SK-N-SH (cell line): ENCODE results near the gene CIDEB. TPM values are rescaled to one million over a fixed set of nuclear protein-coding genes. Genes with fewer than 3 reads are reported as not detected.
A peak's percentile ranks its signal among the peaks of the same experiment; 100 is the strongest.

Experiments used
- CTCF ChIA-PET: fragments of 300-600, 350-600 bp; formaldehyde crosslinking; extraction: SDS; loops from one replicate; lab custom pipeline; 2021; lab: Yijun Ruan, JAX
- POLR2A ChIA-PET: fragments of 350-600 bp; sonication (Branson Sonifier 250); formaldehyde crosslinking; extraction: SDS; loops from one replicate; lab custom pipeline; 2020; ENCODE audit warnings: antibody characterized with exemption, inconsistent platforms; lab: Yijun Ruan, JAX
- DNase-seq: peaks from one replicate; pipeline ENCODE4 v3.0.0; 2012
- H2AFZ ChIP-seq: fragments of 200-600 bp; sonication (generic); 2 replicates; pipeline ENCODE4 v1.8.1; 2016; ENCODE audit warnings: antibody characterized with exemption, mild to moderate bottlenecking, low read depth
- H3F3A ChIP-seq: fragments of 200-600 bp; sonication (generic); replicated peaks from 2 replicates; pipeline ENCODE3; 2016; ENCODE audit warnings: antibody characterized with exemption, mild to moderate bottlenecking; ENCODE audit not compliant: insufficient read depth
- H3K27ac ChIP-seq, 2 experiments: fragments of 200-500 bp in 1 of 2; fragments of 200-600 bp in 1 of 2; sonication (Bioruptor generic) in 1 of 2; sonication (generic), shearing (Covaris generic) in 1 of 2; 2 replicates each; pipeline versions ENCODE4 v1.5.1 to v1.6.1; 2014 to 2016; ENCODE audit warnings: low read depth in 2 of 2, inconsistent platforms in 1 of 2, low read length in 1 of 2, mild to moderate bottlenecking in 1 of 2, mixed read lengths in 1 of 2
- H3K27me3 ChIP-seq: fragments of 200-600 bp; sonication (generic), shearing (Covaris generic); 2 replicates; pipeline ENCODE4 v1.6.1; 2016; ENCODE audit warnings: mixed run types; ENCODE audit not compliant: insufficient read depth
- H3K36me3 ChIP-seq, 2 experiments: fragments of 200-500 bp in 1 of 2; fragments of 200-600 bp in 1 of 2; sonication (Bioruptor generic) in 1 of 2; sonication (generic) in 1 of 2; replicated peaks in 1 of 2; 2 replicates each; pipeline versions ENCODE3 to v1.5.1; 2014 to 2016; ENCODE audit warnings: low read length in 1 of 2, mild to moderate bottlenecking in 1 of 2; ENCODE audit not compliant: insufficient read depth in 2 of 2, control insufficient read depth in 1 of 2
- H3K4me1 ChIP-seq, 2 experiments: fragments of 200-500 bp in 1 of 2; fragments of 200-600 bp in 1 of 2; sonication (Bioruptor generic) in 1 of 2; sonication (generic), shearing (Covaris generic) in 1 of 2; 2 replicates each; pipeline versions ENCODE4 v1.5.1 to v1.6.1; 2014 to 2016; ENCODE audit warnings: low read depth in 1 of 2, low read length in 1 of 2, mixed run types in 1 of 2; ENCODE audit not compliant: insufficient read depth in 2 of 2, control insufficient read depth in 1 of 2
- H3K4me2 ChIP-seq: fragments of 200-600 bp; sonication (generic), shearing (Covaris generic); 2 replicates; pipeline ENCODE4 v1.6.1; 2017; ENCODE audit warnings: mixed run types
- H3K4me3 ChIP-seq, 2 experiments: fragments of 200-500 bp in 1 of 2; fragments of 200-600 bp in 1 of 2; sonication (Bioruptor generic) in 1 of 2; sonication (generic), shearing (Covaris generic) in 1 of 2; 2 replicates each; pipeline versions ENCODE4 v1.5.1 to v1.8.1; 2014 to 2016; ENCODE audit warnings: low read depth in 2 of 2, inconsistent platforms in 1 of 2, low read length in 1 of 2, mild to moderate bottlenecking in 1 of 2, mixed read lengths in 1 of 2, moderate library complexity in 1 of 2
- H3K79me2 ChIP-seq: fragments of 200-600 bp; sonication (generic); 2 replicates; pipeline ENCODE4 v1.8.1; 2017; ENCODE audit warnings: mild to moderate bottlenecking; ENCODE audit not compliant: insufficient read depth
- H3K9ac ChIP-seq: fragments of 200-600 bp; sonication (generic); 2 replicates; pipeline ENCODE4 v1.6.1; 2017; ENCODE audit warnings: mixed run types
- H3K9me2 ChIP-seq: fragments of 200-600 bp; sonication (generic); 2 replicates; pipeline ENCODE4 v1.6.1; 2017; ENCODE audit warnings: mixed run types
- H3K9me3 ChIP-seq: fragments of 200-600 bp; sonication (generic); 2 replicates; pipeline ENCODE4 v1.6.1; 2017; ENCODE audit warnings: mixed run types, mild to moderate bottlenecking, moderate library complexity
- H4K20me1 ChIP-seq: fragments of 200-600 bp; sonication (generic); 2 replicates; pipeline ENCODE4 v1.6.1; 2017; ENCODE audit warnings: mild to moderate bottlenecking, mixed run types; ENCODE audit not compliant: insufficient read depth
- FOXJ3 ChIP-seq: sonication (generic); formaldehyde crosslinking; IDR thresholded peaks from 2 replicates; pipeline ENCODE4 v1.5.1; 2020; ENCODE audit warnings: mild to moderate bottlenecking, missing genetic modification reagents
- GABPA ChIP-seq: IDR thresholded peaks from 2 replicates; pipeline ENCODE4 v1.4.0; 2012; ENCODE audit warnings: low read depth, mild to moderate bottlenecking
- RCOR1 ChIP-seq: fragments of 150-350 bp; IDR thresholded peaks from 2 replicates; pipeline ENCODE4 v1.6.1; 2017; ENCODE audit warnings: antibody characterized with exemption, low read length
- RFX5 ChIP-seq: IDR thresholded peaks from 2 replicates; pipeline ENCODE4 v1.6.1; 2012; ENCODE audit warnings: mild to moderate bottlenecking, improper control_type of control experiment, low read length
- RXRA ChIP-seq: IDR thresholded peaks from 2 replicates; pipeline ENCODE4 v1.4.0; 2012; ENCODE audit warnings: low read depth, mild to moderate bottlenecking, borderline replicate concordance
- SIN3A ChIP-seq: IDR thresholded peaks from 2 replicates; pipeline ENCODE4 v1.6.1; 2012; ENCODE audit warnings: low read depth, mild to moderate bottlenecking, low read length, moderate library complexity, borderline replicate concordance
- SMC3 ChIP-seq: IDR thresholded peaks from 2 replicates; pipeline ENCODE4 v1.6.1; 2012; ENCODE audit warnings: low read depth, low read length, improper control_type of control experiment
- TCF12 ChIP-seq: IDR thresholded peaks from 2 replicates; pipeline ENCODE4 v1.4.0; 2012
- TEAD4 ChIP-seq: IDR thresholded peaks from 2 replicates; pipeline ENCODE4 v1.4.0; 2012; ENCODE audit warnings: mild to moderate bottlenecking, borderline replicate concordance; ENCODE audit not compliant: insufficient read depth
- WGBS: methylation state at CpG from one replicate; pipeline ENCODE4 v1.1.6; 2017; ENCODE audit warnings: low lambda C conversion rate; 5-methylcytosine and 5-hydroxymethylcytosine counted together
- polyA plus RNA-seq, 3 experiments: library from polyadenylated mRNA; depleted of rRNA; stranded (reverse); fragments of >200 nt; gene quantifications; 2 replicates each; pipeline ENCODE4 v1.2.3, GENCODE V29; 2012
- TF ChIP-seq, protein P1 (sequence below): fragments of 150-350 bp; IDR thresholded peaks from 2 replicates; pipeline ENCODE4 v1.6.1; 2017; ENCODE audit warnings: antibody characterized with exemption, low read length, low read depth, borderline replicate concordance

CIDEB gene
- polyA plus RNA-seq, 1 of the 3 experiments (the other 2 are of a cell fraction), result 0.05 TPM

DNA sequence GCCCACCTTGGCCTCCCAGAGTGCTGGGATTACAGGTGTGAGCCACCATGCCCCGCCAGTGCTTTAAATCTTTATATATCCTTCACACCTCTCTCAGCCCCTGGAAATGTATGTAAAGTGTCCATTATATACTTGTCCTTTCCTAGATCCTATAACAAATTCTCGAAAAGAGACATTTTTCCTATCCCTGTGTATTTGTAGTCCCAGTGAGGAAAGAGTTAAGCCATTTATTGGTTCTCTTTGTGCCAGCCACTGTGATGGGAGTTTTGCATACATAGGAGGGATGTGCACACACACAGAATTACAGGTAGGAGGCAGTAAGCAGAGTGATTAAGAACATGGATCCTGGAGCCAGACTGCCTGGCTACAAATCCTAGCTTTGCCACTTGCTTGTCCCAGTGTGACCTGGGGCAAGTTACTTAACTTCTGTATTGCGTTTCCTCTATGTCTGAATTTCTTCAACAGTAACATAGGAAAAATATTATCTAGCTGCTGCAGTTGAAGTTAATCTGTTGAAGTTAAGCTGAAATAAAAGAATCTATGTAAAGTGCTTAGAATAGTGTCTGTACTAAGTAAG is 34.3 kb downstream of the CIDEB start:
- no peak for TF ChIP-seq TCF12
- no peak for TF ChIP-seq RCOR1
- no peak overlapping the region for H3K4me3 ChIP-seq
- H3K4me2 ChIP-seq, result no peak overlapping the region
- peak; percentile 40 for DNase-seq
- H3K9me3 ChIP-seq, result no peaks in the 10 kb centered on the region
- POLR2A ChIA-PET, result no interaction called here
- peaks cover 6 to 10% of the 10 kb centered on the region in 2 experiments; a peak in 2 of 4 replicates for H3K4me1 ChIP-seq
- H2AFZ ChIP-seq, result no peak overlapping the region
- H4K20me1 ChIP-seq, result no peaks in the 10 kb centered on the region
- H3K9me2 ChIP-seq, result no peaks in the 10 kb centered on the region
- H3F3A ChIP-seq, result no peaks in the 10 kb centered on the region
- H3K27ac ChIP-seq, result no peak overlapping the region
- H3K79me2 ChIP-seq, result no peaks in the 10 kb centered on the region; the same call in 1 of the 2 replicates
- WGBS, result 95% methylated on average over 3 of the region's 3 CpGs
- no peak overlapping the region for H3K9ac ChIP-seq
- peaks cover 0 to 9% of the 10 kb centered on the region in 2 experiments for H3K36me3 ChIP-seq
- CTCF ChIA-PET, result interaction anchor here (1.0 to 3.0 kb wide), 3 partner anchors 22 to 31 kb away, joined by 6 to 14 read pairs (median 11); partner anchors contain the start of gene TINF2
- H3K27me3 ChIP-seq, result no peaks in the 10 kb centered on the region

DNA sequence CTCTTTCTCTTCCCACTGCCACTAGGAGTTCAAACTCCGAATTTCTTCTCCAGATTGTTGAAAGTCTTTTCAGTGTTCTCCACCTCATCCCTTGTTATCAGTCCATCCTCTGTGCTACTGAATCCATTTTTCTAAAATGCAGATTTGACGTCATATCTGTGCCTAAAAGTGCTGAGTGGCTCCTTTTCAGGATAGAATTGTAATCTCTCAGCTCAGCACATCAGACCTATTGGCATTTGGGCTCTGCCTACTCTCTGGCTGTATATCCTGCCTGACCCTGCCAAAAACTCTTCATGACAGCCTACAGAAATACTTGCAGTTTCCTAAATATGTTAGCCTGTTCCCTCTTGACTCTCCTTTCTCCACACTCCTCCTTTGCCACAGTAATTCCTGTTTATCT is 35.3 kb downstream of the CIDEB start:
- DNase-seq, result no peak
- H3K4me3 ChIP-seq, result no peak overlapping the region
- no peak overlapping the region for H3K27ac ChIP-seq
- TF ChIP-seq, protein P1, sequence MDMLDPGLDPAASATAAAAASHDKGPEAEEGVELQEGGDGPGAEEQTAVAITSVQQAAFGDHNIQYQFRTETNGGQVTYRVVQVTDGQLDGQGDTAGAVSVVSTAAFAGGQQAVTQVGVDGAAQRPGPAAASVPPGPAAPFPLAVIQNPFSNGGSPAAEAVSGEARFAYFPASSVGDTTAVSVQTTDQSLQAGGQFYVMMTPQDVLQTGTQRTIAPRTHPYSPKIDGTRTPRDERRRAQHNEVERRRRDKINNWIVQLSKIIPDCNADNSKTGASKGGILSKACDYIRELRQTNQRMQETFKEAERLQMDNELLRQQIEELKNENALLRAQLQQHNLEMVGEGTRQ, result no peak
- TF ChIP-seq TCF12 (no peak), TEAD4 (no peak), FOXJ3 (no peak), SMC3 (no peak), RFX5 (no peak), RXRA (no peak), SIN3A (no peak), GABPA (no peak)
- CTCF ChIA-PET, result interaction anchor here (0.7 to 4.9 kb wide), 4 partner anchors 11 to 50 kb away, joined by 4 to 37 read pairs (median 13); partner anchors contain the start of gene TINF2
- H3K9ac ChIP-seq, result no peak overlapping the region
- peaks cover 6 to 10% of the 10 kb centered on the region in 2 experiments; a peak in 2 of 4 replicates for H3K4me1 ChIP-seq
- no peaks in the 10 kb centered on the region for H3K9me3 ChIP-seq
- H3F3A ChIP-seq, result no peaks in the 10 kb centered on the region
- no peaks in the 10 kb centered on the region for H4K20me1 ChIP-seq
- no peaks in the 10 kb centered on the region for H3K27me3 ChIP-seq
- no peaks in the 10 kb centered on the region for H3K9me2 ChIP-seq
- no peak overlapping the region for H3K4me2 ChIP-seq
- H3K79me2 ChIP-seq, result no peaks in the 10 kb centered on the region; the same call in 1 of the 2 replicates
- POLR2A ChIA-PET, result interaction anchor here (0.6 kb wide), 1 partner anchor 1201 kb away, joined by 3 read pairs; no protein-coding TSS in a partner anchor
- 79% methylated on average over 2 of the region's 2 CpGs for WGBS
- H3K36me3 ChIP-seq, result peaks cover 0 to 15% of the 10 kb centered on the region in 2 experiments
- no peak overlapping the region for H2AFZ ChIP-seq
